IPS DF 4.7 (cell line): ENCODE results near the gene PRXL2A.
"Not testable (repeated sequence)": the region's sequence is repeated elsewhere in the genome, so short reads cannot be mapped to it uniquely, and the experiment has no call there.

Experiments
- DNase-seq: peaks from one replicate; pipeline ENCODE4 v3.0.0-alpha.2; 2013; ENCODE audit warnings: low spot score; ENCODE audit errors: extremely low read depth

PRXL2A gene

GRCh38 chr10:80411267-80411668 is 2.9 kb downstream of the PRXL2A start:
- DNase-seq: no peak

GRCh38 chr10:80411681-80412220 is 3.4 kb downstream of the PRXL2A start:
- DNase-seq: no peak

- no peak for DNase-seq
Observed at GRCh38 chr10:80412486-80412885, 4.1 kb downstream of the PRXL2A start.

- DNase-seq: no peak
Observed at GRCh38 chr10:80413271-80413996, 5.1 kb downstream of the PRXL2A start.

GRCh38 chr10:80414142-80414895 is 6.0 kb downstream of the PRXL2A start:
- no peak for DNase-seq

- DNase-seq: no peak
Observed at GRCh38 chr10:80415734-80416478, 7.6 kb downstream of the PRXL2A start.

- DNase-seq: no peak
Observed at GRCh38 chr10:80416479-80417098, 8.2 kb downstream of the PRXL2A start.

- DNase-seq: not testable (repeated sequence)
Observed at GRCh38 chr10:80417256-80417655, 8.9 kb downstream of the PRXL2A start.

- no peak for DNase-seq
Observed at GRCh38 chr10:80421050-80421706, 12.8 kb downstream of the PRXL2A start.

GRCh38 chr10:80421707-80422536 is 13.6 kb downstream of the PRXL2A start:
- DNase-seq: no peak

GRCh38 chr10:80425901-80426300 is 17.6 kb downstream of the PRXL2A start:
- DNase-seq: no peak

GRCh38 chr10:80427541-80427940 is 19.2 kb downstream of the PRXL2A start:
- no peak for DNase-seq

GRCh38 chr10:80429521-80429973 is 21.2 kb downstream of the PRXL2A start:
- no peak for DNase-seq

GRCh38 chr10:80433134-80433533 is 24.8 kb downstream of the PRXL2A start:
- DNase-seq: no peak

GRCh38 chr10:80436446-80437098 is 28.2 kb downstream of the PRXL2A start:
- DNase-seq: no peak

GRCh38 chr10:80437227-80437626 is 28.9 kb downstream of the PRXL2A start:
- no peak for DNase-seq

- DNase-seq: no peak
Observed at GRCh38 chr10:80441831-80442230, 33.5 kb downstream of the PRXL2A start.

GRCh38 chr10:80442879-80443278 is 34.5 kb downstream of the PRXL2A start:
- DNase-seq: no peak

GRCh38 chr10:80443531-80443974 is 35.2 kb downstream of the PRXL2A start:
- DNase-seq: no peak
